Measurements from ENCODE around the gene PDIA4. TPM values are rescaled to one million over a fixed set of nuclear protein-coding genes. Genes with fewer than 3 reads are reported as not detected.
"Not testable (repeated sequence)": the region's sequence is repeated elsewhere in the genome, so short reads cannot be mapped to it uniquely, and the experiment has no call there.

PDIA4 gene, protein sequence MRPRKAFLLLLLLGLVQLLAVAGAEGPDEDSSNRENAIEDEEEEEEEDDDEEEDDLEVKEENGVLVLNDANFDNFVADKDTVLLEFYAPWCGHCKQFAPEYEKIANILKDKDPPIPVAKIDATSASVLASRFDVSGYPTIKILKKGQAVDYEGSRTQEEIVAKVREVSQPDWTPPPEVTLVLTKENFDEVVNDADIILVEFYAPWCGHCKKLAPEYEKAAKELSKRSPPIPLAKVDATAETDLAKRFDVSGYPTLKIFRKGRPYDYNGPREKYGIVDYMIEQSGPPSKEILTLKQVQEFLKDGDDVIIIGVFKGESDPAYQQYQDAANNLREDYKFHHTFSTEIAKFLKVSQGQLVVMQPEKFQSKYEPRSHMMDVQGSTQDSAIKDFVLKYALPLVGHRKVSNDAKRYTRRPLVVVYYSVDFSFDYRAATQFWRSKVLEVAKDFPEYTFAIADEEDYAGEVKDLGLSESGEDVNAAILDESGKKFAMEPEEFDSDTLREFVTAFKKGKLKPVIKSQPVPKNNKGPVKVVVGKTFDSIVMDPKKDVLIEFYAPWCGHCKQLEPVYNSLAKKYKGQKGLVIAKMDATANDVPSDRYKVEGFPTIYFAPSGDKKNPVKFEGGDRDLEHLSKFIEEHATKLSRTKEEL
- 132 and 142 TPM in 2 replicates for total RNA-seq

- peak; percentile 100 for DNase-seq (ENCODE audit: low spot score)
- peaks cover 10% of the 10 kb centered on the region for H3K36me3 Mint-ChIP-seq (ENCODE audit: low read depth)
Measured at GRCh38 chr7:149028346-149029109, at the start of gene PDIA4. Gene PDIA4 (minus strand): TSS chr7:149028505. CDS start chr7:149028408, 97 bp downstream.

GRCh38 chr7:149077594-149077993 lies 49.3 kb upstream of the PDIA4 start:
- H3K27ac Mint-ChIP-seq: no peak overlapping the region
- no peak overlapping the region for H3K4me3 Mint-ChIP-seq
- H3K4me1 Mint-ChIP-seq (ENCODE audit: low read depth): peaks cover 8% of the 10 kb centered on the region
- no peaks in the 10 kb centered on the region for H3K9me3 Mint-ChIP-seq
- intact Hi-C loops (cut with micrococcal nuclease): no loop called here
- no peaks in the 10 kb centered on the region for H3K27me3 Mint-ChIP-seq (ENCODE audit: insufficient read depth)
- DNase-seq (ENCODE audit: low spot score): no peak
- H3K36me3 Mint-ChIP-seq (ENCODE audit: low read depth): peaks cover 29% of the 10 kb centered on the region

More at GRCh38 chr7:149028346-149029109, at the start of gene PDIA4:
- no peaks in the 10 kb centered on the region for H3K9me3 Mint-ChIP-seq
- intact Hi-C loops (cut with micrococcal nuclease): loop anchor here (1.0 to 10.0 kb wide), 13 partner anchors 23 to 1294 kb away; partner anchors contain the start of genes ACTR3C, CUL1, EZH2 and LRRC61
- peak within 1 kb of the TSS; percentile 98 for H3K4me3 Mint-ChIP-seq
- H3K27me3 Mint-ChIP-seq (ENCODE audit: insufficient read depth): peaks cover 2% of the 10 kb centered on the region
- H3K4me1 Mint-ChIP-seq (ENCODE audit: low read depth): peaks cover 34% of the 10 kb centered on the region
- H3K27ac Mint-ChIP-seq: peak within 1 kb of the TSS; percentile 93

GRCh38 chr7:149075286-149075685 lies 47.0 kb upstream of the PDIA4 start:
- DNase-seq (ENCODE audit: low spot score): no peak
- Mint-ChIP-seq H3K4me1 (ENCODE audit: low read depth) (peaks cover 8% of the 10 kb centered on the region), H3K36me3 (ENCODE audit: low read depth) (peaks cover 29% of the 10 kb centered on the region), H3K4me3 (no peak overlapping the region), H3K27me3 (ENCODE audit: insufficient read depth) (no peaks in the 10 kb centered on the region), H3K27ac (no peak overlapping the region), H3K9me3 (no peaks in the 10 kb centered on the region)
- intact Hi-C loops (cut with micrococcal nuclease): no loop called here

GRCh38 chr7:149074116-149074885 lies 46.0 kb upstream of the PDIA4 start:
- H3K9me3 Mint-ChIP-seq: no peaks in the 10 kb centered on the region
- peak overlapping the region; percentile 58 for H3K27ac Mint-ChIP-seq
- no peak overlapping the region for H3K4me3 Mint-ChIP-seq
- intact Hi-C loops (cut with micrococcal nuclease): no loop called here
- peaks cover 8% of the 10 kb centered on the region for H3K4me1 Mint-ChIP-seq (ENCODE audit: low read depth)
- H3K36me3 Mint-ChIP-seq (ENCODE audit: low read depth): peaks cover 26% of the 10 kb centered on the region
- DNase-seq (ENCODE audit: low spot score): no peak
- no peaks in the 10 kb centered on the region for H3K27me3 Mint-ChIP-seq (ENCODE audit: insufficient read depth)

- Mint-ChIP-seq H3K27ac (peak overlapping the region; percentile 68), H3K4me1 (ENCODE audit: low read depth) (peaks cover 8% of the 10 kb centered on the region), H3K27me3 (ENCODE audit: insufficient read depth) (no peaks in the 10 kb centered on the region), H3K4me3 (peak overlapping the region; percentile 49), H3K9me3 (no peaks in the 10 kb centered on the region), H3K36me3 (ENCODE audit: low read depth) (peaks cover 28% of the 10 kb centered on the region)
- intact Hi-C loops (cut with micrococcal nuclease): no loop called here
- DNase-seq (ENCODE audit: low spot score): no peak
Measured at GRCh38 chr7:149072438-149072775, 44.1 kb upstream of the PDIA4 start.

- Mint-ChIP-seq H3K27me3 (ENCODE audit: insufficient read depth) (no peaks in the 10 kb centered on the region), H3K36me3 (ENCODE audit: low read depth) (peaks cover 24% of the 10 kb centered on the region), H3K27ac (peak overlapping the region; percentile 40), H3K4me3 (peak overlapping the region; percentile 49), H3K9me3 (no peaks in the 10 kb centered on the region), H3K4me1 (ENCODE audit: low read depth) (peaks cover 8% of the 10 kb centered on the region)
- DNase-seq (ENCODE audit: low spot score): peak; percentile 34
- intact Hi-C loops (cut with micrococcal nuclease): no loop called here
Measured at GRCh38 chr7:149071641-149072437, 43.5 kb upstream of the PDIA4 start.

- intact Hi-C loops (cut with micrococcal nuclease): no loop called here
- H3K9me3 Mint-ChIP-seq: no peaks in the 10 kb centered on the region
- H3K27ac Mint-ChIP-seq: no peak overlapping the region
- no peaks in the 10 kb centered on the region for H3K27me3 Mint-ChIP-seq (ENCODE audit: insufficient read depth)
- H3K4me3 Mint-ChIP-seq: no peak overlapping the region
- no peak for DNase-seq (ENCODE audit: low spot score)
- peaks cover 8% of the 10 kb centered on the region for H3K4me1 Mint-ChIP-seq (ENCODE audit: low read depth)
- H3K36me3 Mint-ChIP-seq (ENCODE audit: low read depth): peaks cover 22% of the 10 kb centered on the region
Measured at GRCh38 chr7:149071182-149071635, 42.9 kb upstream of the PDIA4 start.

- Mint-ChIP-seq H3K4me3 (no peak overlapping the region), H3K4me1 (ENCODE audit: low read depth) (peaks cover 8% of the 10 kb centered on the region), H3K27ac (no peak overlapping the region), H3K27me3 (ENCODE audit: insufficient read depth) (no peaks in the 10 kb centered on the region), H3K36me3 (ENCODE audit: low read depth) (peaks cover 22% of the 10 kb centered on the region), H3K9me3 (no peaks in the 10 kb centered on the region)
- DNase-seq (ENCODE audit: low spot score): no peak
- intact Hi-C loops (cut with micrococcal nuclease): no loop called here
Measured at GRCh38 chr7:149070372-149071125, 42.2 kb upstream of the PDIA4 start.

DNA sequence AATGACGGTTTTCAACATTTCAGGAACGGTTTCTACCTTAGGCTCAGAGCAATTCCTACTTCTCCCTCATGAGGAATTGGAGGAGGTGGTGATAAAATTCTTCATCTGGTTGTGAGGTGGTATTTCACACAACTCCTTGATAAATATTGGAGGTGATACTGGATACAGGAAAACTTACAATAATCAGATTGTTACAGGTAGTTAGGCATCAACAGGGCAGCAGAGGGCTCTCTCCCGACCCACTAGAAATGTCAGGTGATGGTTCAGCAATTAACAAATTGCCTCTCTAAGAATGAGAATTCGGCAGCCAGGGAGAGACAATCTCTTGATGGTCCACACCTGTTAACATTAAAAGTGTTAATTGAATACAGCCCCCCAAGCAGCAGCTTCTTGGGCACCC lies 39.6 kb upstream of the PDIA4 start:
- no peak overlapping the region for H3K27ac Mint-ChIP-seq
- no peaks in the 10 kb centered on the region for H3K27me3 Mint-ChIP-seq (ENCODE audit: insufficient read depth)
- intact Hi-C loops (cut with micrococcal nuclease): loop anchor here (5.0 to 10.0 kb wide), 3 partner anchors 429 to 803 kb away; partner anchors contain the start of gene ZNF746
- H3K4me3 Mint-ChIP-seq: peak overlapping the region; percentile 12
- DNase-seq (ENCODE audit: low spot score): no peak
- H3K9me3 Mint-ChIP-seq: no peaks in the 10 kb centered on the region
- peaks cover 8% of the 10 kb centered on the region for H3K4me1 Mint-ChIP-seq (ENCODE audit: low read depth)
- peaks cover 14% of the 10 kb centered on the region for H3K36me3 Mint-ChIP-seq (ENCODE audit: low read depth)

- no peak overlapping the region for H3K27ac Mint-ChIP-seq
- peaks cover 6% of the 10 kb centered on the region for H3K36me3 Mint-ChIP-seq (ENCODE audit: low read depth)
- H3K9me3 Mint-ChIP-seq: no peaks in the 10 kb centered on the region
- no peaks in the 10 kb centered on the region for H3K27me3 Mint-ChIP-seq (ENCODE audit: insufficient read depth)
- DNase-seq (ENCODE audit: low spot score): no peak
- no peak overlapping the region for H3K4me3 Mint-ChIP-seq
- intact Hi-C loops (cut with micrococcal nuclease): loop anchor here (10.0 kb wide), 2 partner anchors 559 to 799 kb away; no protein-coding TSS in a partner anchor
- H3K4me1 Mint-ChIP-seq (ENCODE audit: low read depth): peaks cover 8% of the 10 kb centered on the region
Measured at GRCh38 chr7:149063476-149063875, 35.2 kb upstream of the PDIA4 start.

DNA sequence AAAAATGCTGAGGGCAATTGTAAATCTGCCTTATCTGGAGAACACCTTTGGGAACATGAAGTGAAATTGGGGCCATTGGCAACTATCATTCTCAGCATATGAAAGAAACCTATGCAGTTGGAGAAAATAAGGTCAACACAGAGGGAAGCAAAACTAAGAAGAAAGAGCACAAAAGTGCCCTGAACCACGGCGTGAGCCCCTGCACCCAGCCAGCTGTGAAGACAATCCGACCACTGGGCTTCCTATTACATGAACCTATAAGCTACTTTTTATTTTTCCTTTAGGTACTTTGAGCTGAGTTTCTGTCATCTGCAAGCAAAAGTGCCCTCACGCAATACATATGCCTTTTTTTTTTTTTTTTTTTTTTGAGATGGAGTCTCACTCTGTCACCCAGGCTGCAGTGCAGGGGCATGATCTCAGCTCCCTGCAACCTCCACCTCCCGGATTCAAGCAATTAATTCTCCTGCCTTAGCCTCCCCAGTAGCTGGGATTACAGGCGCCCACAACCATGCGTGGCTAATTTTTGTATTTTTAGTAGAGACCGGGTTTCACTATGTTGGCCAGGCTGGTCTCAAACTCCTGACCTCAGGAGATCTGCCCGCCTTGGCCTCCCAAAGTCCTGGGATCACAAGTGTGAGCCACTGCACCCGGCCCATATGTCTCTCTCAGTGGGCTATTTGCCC lies 34.1 kb upstream of the PDIA4 start:
- H3K4me3 Mint-ChIP-seq; DNase-seq (ENCODE audit: low spot score); H3K27ac Mint-ChIP-seq; H3K36me3 Mint-ChIP-seq (ENCODE audit: low read depth); H3K27me3 Mint-ChIP-seq (ENCODE audit: insufficient read depth); H3K4me1 Mint-ChIP-seq (ENCODE audit: low read depth); H3K9me3 Mint-ChIP-seq: not testable (repeated sequence)
- intact Hi-C loops (cut with micrococcal nuclease): loop anchor here (10.0 kb wide), 2 partner anchors 558 to 798 kb away; no protein-coding TSS in a partner anchor

Measured in activated T-helper 1 cell treated with anti-CD3 and anti-CD28 coated beads, Interleukin-12 subunit alpha, Interleukin-12 subunit beta, Interleukin-2, Interleukin-4 antibody, amounts not matched to agents 30 ng/mL and 10 ng/mL and 1 ng/mL, durations not matched to agents 14 hours and 24 hours and 36 hours (primary cell).